Retinal pigment epithelial cell (primary cell): ENCODE measurements around the gene EEF1A2.

Experiments used
- DNase-seq: peaks from one replicate; pipeline ENCODE4 v3.0.0-alpha.2; 2010; ENCODE audit warnings: low read depth
- H3K4me3 ChIP-seq: 2 replicates; pipeline ENCODE4 v1.5.1; 2011; ENCODE audit warnings: mild to moderate bottlenecking, low read length, control low read depth, moderate library complexity
- TF ChIP-seq, protein P1 (sequence below): conservative IDR thresholded peaks from 2 replicates; pipeline ENCODE4 v1.5.1; 2011; ENCODE audit warnings: low read depth, low read length, control low read depth, inconsistent platforms

Gene EEF1A2

DNA sequence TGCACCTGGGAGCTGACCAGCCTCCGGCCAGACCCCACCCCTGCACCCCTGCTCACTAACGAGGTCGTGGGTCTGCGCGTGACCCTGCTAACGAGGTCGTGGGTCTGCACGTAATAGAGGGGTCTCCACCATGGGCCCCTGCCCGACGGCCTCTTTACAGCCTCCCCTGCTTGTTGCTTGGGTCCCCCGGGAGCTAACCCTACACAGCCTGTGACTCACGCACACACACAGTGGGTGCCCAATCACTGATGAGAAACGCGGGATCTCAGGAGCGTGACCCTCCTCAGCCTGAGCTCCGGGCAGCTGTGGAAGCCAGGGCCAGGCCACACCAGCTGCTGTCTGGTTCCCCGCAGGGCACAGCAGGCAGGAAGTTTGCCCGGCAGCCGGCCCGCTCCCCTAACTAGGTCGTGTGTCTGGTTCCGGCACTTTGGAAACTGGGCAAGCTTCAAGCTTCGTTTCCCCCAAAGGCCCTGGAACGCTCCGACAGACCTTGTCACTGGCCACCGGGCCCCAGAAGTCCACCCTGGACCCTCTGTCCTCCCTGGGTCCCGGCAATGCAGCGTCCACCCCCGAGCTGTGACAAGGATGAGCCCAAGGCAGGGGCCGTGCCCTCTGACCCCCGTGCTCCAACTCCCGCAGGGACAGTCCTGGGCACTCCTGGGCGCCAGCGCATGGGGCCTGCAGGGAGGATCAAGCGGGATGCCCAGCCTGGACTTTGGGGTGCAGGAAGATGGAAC is 37.5 kb upstream of the EEF1A2 start:
- no peak for DNase-seq
- H3K4me3 ChIP-seq = no peak overlapping the region
- TF ChIP-seq, protein P1, sequence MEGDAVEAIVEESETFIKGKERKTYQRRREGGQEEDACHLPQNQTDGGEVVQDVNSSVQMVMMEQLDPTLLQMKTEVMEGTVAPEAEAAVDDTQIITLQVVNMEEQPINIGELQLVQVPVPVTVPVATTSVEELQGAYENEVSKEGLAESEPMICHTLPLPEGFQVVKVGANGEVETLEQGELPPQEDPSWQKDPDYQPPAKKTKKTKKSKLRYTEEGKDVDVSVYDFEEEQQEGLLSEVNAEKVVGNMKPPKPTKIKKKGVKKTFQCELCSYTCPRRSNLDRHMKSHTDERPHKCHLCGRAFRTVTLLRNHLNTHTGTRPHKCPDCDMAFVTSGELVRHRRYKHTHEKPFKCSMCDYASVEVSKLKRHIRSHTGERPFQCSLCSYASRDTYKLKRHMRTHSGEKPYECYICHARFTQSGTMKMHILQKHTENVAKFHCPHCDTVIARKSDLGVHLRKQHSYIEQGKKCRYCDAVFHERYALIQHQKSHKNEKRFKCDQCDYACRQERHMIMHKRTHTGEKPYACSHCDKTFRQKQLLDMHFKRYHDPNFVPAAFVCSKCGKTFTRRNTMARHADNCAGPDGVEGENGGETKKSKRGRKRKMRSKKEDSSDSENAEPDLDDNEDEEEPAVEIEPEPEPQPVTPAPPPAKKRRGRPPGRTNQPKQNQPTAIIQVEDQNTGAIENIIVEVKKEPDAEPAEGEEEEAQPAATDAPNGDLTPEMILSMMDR = no peak

DNA sequence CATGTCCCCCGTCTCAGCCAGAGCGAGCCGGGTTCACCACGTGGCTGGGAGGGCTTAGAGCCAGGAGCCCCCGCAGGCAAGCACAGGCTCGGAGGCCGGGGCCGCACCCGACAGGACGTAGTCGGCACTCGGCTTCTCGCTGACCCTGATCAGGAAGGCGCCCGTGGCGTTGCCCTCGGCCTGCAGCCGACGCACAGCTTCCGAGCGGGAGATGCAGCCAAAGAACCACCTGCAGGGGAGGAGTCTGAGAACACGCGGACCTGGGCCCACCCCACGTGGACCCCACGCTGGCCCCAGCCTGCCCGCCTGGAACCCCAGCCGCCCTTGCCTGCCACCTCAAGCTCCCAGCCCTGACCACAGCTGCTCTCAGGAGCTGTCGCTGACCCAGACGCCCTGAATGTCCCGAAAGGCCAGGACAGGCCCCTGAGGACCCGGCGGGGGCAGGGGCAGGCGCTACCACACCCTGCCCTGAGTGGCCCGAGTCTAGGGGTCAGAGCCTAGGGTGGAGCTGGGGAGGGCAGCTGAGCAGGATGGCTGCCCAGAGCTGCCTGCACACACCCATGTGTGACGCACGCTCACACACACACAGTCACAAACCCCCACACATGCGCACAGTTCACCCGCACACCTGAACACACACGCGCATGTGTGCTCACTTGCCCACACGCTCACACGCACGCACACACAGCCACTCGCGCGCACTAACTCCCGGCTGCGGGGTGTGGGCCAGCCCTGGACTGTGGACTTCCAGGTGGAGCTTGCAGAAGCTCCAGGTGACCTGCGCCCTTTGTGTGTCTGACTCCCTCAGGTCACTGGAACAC is 36.2 kb upstream of the EEF1A2 start:
- H3K4me3 ChIP-seq = no peak overlapping the region
- no peak for DNase-seq
- TF ChIP-seq, protein P1 = no peak

DNA sequence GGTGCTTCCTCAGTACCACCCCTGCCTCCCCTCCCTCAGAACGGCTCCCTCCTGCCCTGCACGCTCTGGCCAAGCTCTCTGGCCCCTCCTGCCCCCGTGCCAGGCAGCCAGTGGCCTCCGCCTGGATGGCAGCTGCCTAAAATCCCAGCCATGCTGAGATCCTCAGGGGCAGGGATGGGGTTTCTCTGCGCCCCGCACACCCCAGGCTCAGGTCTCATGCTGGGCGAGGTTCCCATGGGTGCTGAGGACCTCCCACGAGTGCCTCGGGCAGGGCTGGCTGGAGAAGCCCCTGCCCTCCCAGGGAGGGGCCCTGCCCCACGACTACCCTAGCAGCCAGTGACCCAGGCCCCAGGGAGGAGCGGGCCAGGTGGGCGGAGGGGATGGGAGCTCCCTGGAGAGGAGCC is 35.5 kb upstream of the EEF1A2 start:
- TF ChIP-seq, protein P1 = no peak
- DNase-seq = no peak
- H3K4me3 ChIP-seq = no peak overlapping the region

DNA sequence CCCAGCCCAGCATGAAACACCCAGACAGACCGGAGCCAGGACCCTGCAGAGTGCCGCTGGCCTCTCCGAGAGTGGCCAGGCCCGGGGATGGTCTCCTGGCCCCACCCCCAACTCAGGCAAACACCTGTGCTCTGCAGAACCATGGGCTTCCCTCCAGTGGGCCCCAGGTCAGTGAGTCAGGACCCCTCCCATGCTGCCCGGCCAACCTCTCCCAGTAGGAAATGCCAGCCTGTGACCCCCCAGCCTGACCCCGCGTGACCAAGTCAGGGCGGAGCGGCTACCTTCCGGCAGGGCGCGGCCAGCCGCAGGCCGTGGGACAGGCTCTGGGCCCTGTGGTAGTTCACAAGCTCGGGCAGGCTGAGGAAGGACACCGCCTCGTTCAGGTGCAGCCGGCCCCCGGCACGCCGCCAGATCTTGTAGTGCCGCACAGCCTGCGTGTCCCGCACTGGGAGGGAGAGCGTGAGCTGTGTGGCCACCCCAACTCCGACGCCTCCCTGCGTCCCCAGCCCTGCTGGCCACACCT is 35.0 kb upstream of the EEF1A2 start:
- TF ChIP-seq, protein P1 = no peak
- no peak overlapping the region for H3K4me3 ChIP-seq
- DNase-seq = no peak

DNA sequence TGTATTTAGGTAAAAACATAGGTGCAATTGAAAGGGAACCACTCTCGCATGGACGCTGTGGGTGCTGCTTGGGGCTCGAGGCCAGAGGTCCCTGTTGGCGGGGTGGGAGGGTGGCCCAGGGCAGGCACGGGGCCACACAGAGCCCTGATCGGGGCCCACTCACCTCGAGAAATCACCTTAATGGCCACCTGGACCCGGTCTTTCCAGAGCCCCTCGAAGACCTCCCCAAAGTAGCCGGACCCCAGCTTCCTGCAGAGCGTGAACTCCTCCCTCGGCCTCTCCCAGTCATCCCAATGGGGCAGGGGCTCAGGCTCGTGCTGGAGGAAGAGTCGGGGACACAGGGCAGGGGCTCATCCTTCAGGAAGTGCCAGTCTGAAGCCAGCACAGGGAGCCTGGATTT is 34.5 kb upstream of the EEF1A2 start:
- no peak for DNase-seq
- H3K4me3 ChIP-seq = no peak overlapping the region
- TF ChIP-seq, protein P1 = no peak

DNA sequence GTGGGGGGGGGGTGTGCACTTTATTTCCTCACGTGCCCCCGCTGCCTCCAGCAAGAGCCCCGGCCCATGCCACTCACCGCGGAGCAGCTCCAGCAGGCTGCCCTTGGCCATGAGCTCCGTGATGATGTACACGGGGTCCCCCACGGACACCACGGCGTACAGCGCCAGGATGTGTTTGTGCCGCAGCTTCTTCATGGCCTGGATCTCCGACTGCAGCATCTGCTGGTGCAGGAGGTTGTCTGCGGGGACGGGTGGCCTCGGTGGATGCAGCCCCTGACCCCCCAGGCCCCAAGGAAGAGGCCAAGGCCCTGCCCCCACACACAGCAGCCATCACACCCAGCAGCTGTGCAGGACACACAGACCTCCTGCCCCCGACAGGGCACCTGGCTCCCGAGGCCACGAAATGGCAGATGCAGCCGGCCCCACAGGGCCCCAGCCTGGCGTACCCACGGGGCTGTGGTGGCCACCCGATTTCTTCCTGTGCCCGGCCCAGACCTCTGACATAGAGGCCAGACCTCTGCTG is 33.6 kb upstream of the EEF1A2 start:
- DNase-seq = no peak
- H3K4me3 ChIP-seq = no peak overlapping the region
- TF ChIP-seq, protein P1 = no peak
